Right cardiac atrium (tissue), 5 donors: ENCODE data around the gene ELFN2. TPM values are rescaled to one million over a fixed set of nuclear protein-coding genes. Genes with fewer than 3 reads are reported as not detected.

ENCODE experiments used
- ATAC-seq, 2 donors: fragments of 200-7000 bp; cut with Tn5 transposase; one replicate each; pipeline versions ENCODE4 v1.8.0 to v1.9.1; 2020; ENCODE audit warnings: moderate library complexity in 2 of 2, mild to moderate bottlenecking in 1 of 2
- DNase-seq, 3 donors: peaks; one replicate each; pipeline ENCODE4 v3.0.0-alpha.2; 2020
- H3K27ac ChIP-seq: one replicate; pipeline ENCODE4 v1.5.1; 2013; ENCODE audit warnings: mild to moderate bottlenecking, low read length, control low read depth, moderate library complexity
- H3K27me3 ChIP-seq: one replicate; pipeline ENCODE4 v1.6.1; 2013; ENCODE audit not compliant: control insufficient read depth, insufficient read depth
- H3K4me1 ChIP-seq: one replicate; pipeline ENCODE4 v1.6.1; 2013; ENCODE audit warnings: low read length; ENCODE audit not compliant: control insufficient read depth, insufficient read depth
- H3K4me3 ChIP-seq: one replicate; pipeline ENCODE4 v1.5.1; 2013; ENCODE audit warnings: low read length, control low read depth
- H3K9me3 ChIP-seq: one replicate; pipeline ENCODE4 v1.6.1; 2013; ENCODE audit warnings: low read length; ENCODE audit not compliant: control insufficient read depth
- WGBS: extraction: QIAGEN DNeasy Blood & Tissue Kit; methylation state at CpG from one replicate; pipeline ENCODE4 v1.1.7; 2013; 5-methylcytosine and 5-hydroxymethylcytosine counted together
- intact Hi-C, 4 donors: fragments of 100-400 bp; cut with DNase I; formaldehyde crosslinking; loops; one replicate each; pipeline versions ENCODE4 v1.11.0 to v1.14.0; 2022 to 2023
- polyA plus RNA-seq: library from polyadenylated mRNA; stranded (reverse); fragments of 200-250 nt; gene quantifications from one replicate; pipeline ENCODE4 v1.2.3, GENCODE V29; 2013
- total RNA-seq, 4 donors: library from RNA; stranded (reverse); fragmentation: NEBNext Ultra II Directional; extraction: Animal tissue kit (Norgen Biotek cat#: 25700); gene quantifications; one replicate each; pipeline ENCODE4 v1.2.1, GENCODE V29; 2021
- donor health status: healthy with polysubstance abuse.
- donor health status: DM: no; HTN: yes; CAD: no.
- donor health status: DM: no; HTN: no; CAD: no.
- donor health status: DM: no; HTN: yes; CAD: no; lungs with severe emphysema.
- donor health status: DM: yes; HTN: yes; CAD: no.

The ELFN2 gene
- total and polyA plus RNA-seq, 5 donors, result 0.03 to 0.06 (median 0.05) TPM; not detected in 2

- Histone ChIP-seq H3K4me1 (no peaks in the 10 kb centered on the region), H3K27me3 (no peaks in the 10 kb centered on the region), H3K9me3 (no peaks in the 10 kb centered on the region), H3K4me3 (no peak overlapping the region), H3K27ac (no peak overlapping the region)
- intact Hi-C loops, result no loop called here
- DNase-seq (no peak), ATAC-seq (no peak)
- WGBS, result 72% methylated on average over 5 of the region's 5 CpGs
Observed at GRCh38 chr22:37354670-37355069, 72.6 kb downstream of the ELFN2 start.

GRCh38 chr22:37354261-37354660 lies 73.0 kb downstream of the ELFN2 start:
- WGBS, result 69% methylated on average over 4 of the region's 4 CpGs
- Histone ChIP-seq H3K27me3 (no peaks in the 10 kb centered on the region), H3K9me3 (no peaks in the 10 kb centered on the region), H3K4me1 (no peaks in the 10 kb centered on the region), H3K27ac (no peak overlapping the region), H3K4me3 (no peak overlapping the region)
- intact Hi-C loops, result no loop called here
- ATAC-seq, result no peak
- DNase-seq, result no peak

- WGBS, result 80% methylated on average over 16 of the region's 16 CpGs
- H3K4me1 ChIP-seq, result no peaks in the 10 kb centered on the region
- H3K27ac ChIP-seq, result no peak overlapping the region
- H3K9me3 ChIP-seq, result no peaks in the 10 kb centered on the region
- ATAC-seq (no peak), DNase-seq (no peak)
- intact Hi-C loops, result no loop called here
- no peak overlapping the region for H3K4me3 ChIP-seq
- no peaks in the 10 kb centered on the region for H3K27me3 ChIP-seq
Observed at GRCh38 chr22:37353839-37354238, 73.4 kb downstream of the ELFN2 start.

GRCh38 chr22:37352481-37352880 lies 74.8 kb downstream of the ELFN2 start:
- H3K9me3 ChIP-seq, result no peaks in the 10 kb centered on the region
- H3K27ac ChIP-seq, result no peak overlapping the region
- H3K27me3 ChIP-seq, result no peaks in the 10 kb centered on the region
- WGBS, result 77% methylated on average over 7 of the region's 7 CpGs
- H3K4me1 ChIP-seq, result no peaks in the 10 kb centered on the region
- DNase-seq (no peak), ATAC-seq (no peak)
- intact Hi-C loops, result no loop called here
- no peak overlapping the region for H3K4me3 ChIP-seq

- DNase-seq (no peak), ATAC-seq (no peak)
- Histone ChIP-seq H3K27me3 (no peaks in the 10 kb centered on the region), H3K4me3 (no peak overlapping the region), H3K27ac (no peak overlapping the region), H3K4me1 (no peaks in the 10 kb centered on the region), H3K9me3 (no peaks in the 10 kb centered on the region)
- WGBS, result 45% methylated on average over 3 of the region's 3 CpGs
- intact Hi-C loops, result no loop called here
Observed at GRCh38 chr22:37351232-37351631, 76.0 kb downstream of the ELFN2 start.

GRCh38 chr22:37349043-37349814 lies 78.0 kb downstream of the ELFN2 start:
- no peaks in the 10 kb centered on the region for H3K27me3 ChIP-seq
- 88% methylated on average over 19 of the region's 19 CpGs for WGBS

GRCh38 chr22:37346505-37346895 lies 80.8 kb downstream of the ELFN2 start:
- intact Hi-C loops, result no loop called here
- H3K4me1 ChIP-seq, result peaks cover 2% of the 10 kb centered on the region
- H3K27ac ChIP-seq, result no peak overlapping the region
- no peak for ATAC-seq
- 85% methylated on average over 7 of the region's 7 CpGs for WGBS
- H3K4me3 ChIP-seq, result no peak overlapping the region
- no peaks in the 10 kb centered on the region for H3K27me3 ChIP-seq
- H3K9me3 ChIP-seq, result no peaks in the 10 kb centered on the region
- DNase-seq, result no peak

More at GRCh38 chr22:37349043-37349814, 78.0 kb downstream of the ELFN2 start:
- DNase-seq, result no peak
- Histone ChIP-seq H3K4me3 (no peak overlapping the region), H3K4me1 (peaks cover 2% of the 10 kb centered on the region), H3K9me3 (no peaks in the 10 kb centered on the region), H3K27ac (no peak overlapping the region)
- ATAC-seq, result no peak
- intact Hi-C loops, result no loop called here

- ATAC-seq (peak; percentile 7 to 43), DNase-seq (peak in 2 of 3 donors; percentile 26 to 67)
- intact Hi-C loops, result no loop called here
- H3K4me3 ChIP-seq, result no peak overlapping the region
- no peak overlapping the region for H3K27ac ChIP-seq
- H3K4me1 ChIP-seq, result peaks cover 2% of the 10 kb centered on the region
- no peaks in the 10 kb centered on the region for H3K27me3 ChIP-seq
- WGBS, result 17% methylated on average over 13 of the region's 13 CpGs
- H3K9me3 ChIP-seq, result no peaks in the 10 kb centered on the region
Observed at GRCh38 chr22:37345863-37346504, 81.3 kb downstream of the ELFN2 start.

- H3K9me3 ChIP-seq, result no peaks in the 10 kb centered on the region
- H3K4me3 ChIP-seq, result no peak overlapping the region
- DNase-seq (no peak), ATAC-seq (no peak)
- WGBS, result 70% methylated on average over 13 of the region's 13 CpGs
- peaks cover 2% of the 10 kb centered on the region for H3K4me1 ChIP-seq
- intact Hi-C loops, result no loop called here
- no peak overlapping the region for H3K27ac ChIP-seq
- H3K27me3 ChIP-seq, result no peaks in the 10 kb centered on the region
Observed at GRCh38 chr22:37344735-37345449, 82.4 kb downstream of the ELFN2 start.

GRCh38 chr22:37343863-37344734 lies 83.2 kb downstream of the ELFN2 start:
- Histone ChIP-seq H3K27me3 (no peaks in the 10 kb centered on the region), H3K9me3 (no peaks in the 10 kb centered on the region), H3K4me1 (peaks cover 2% of the 10 kb centered on the region), H3K27ac (no peak overlapping the region), H3K4me3 (no peak overlapping the region)
- intact Hi-C loops, result no loop called here
- ATAC-seq (no peak), DNase-seq (no peak)
- 68% methylated on average over 17 of the region's 17 CpGs for WGBS
